Esophagus muscularis mucosa (tissue), 3 donors: Measurements from ENCODE around the gene CAPN1.

Experiments used
- CTCF ChIP-seq, 3 experiments: fragments of 200-600 bp in 2 of 3; fragments of 450-650 bp in 1 of 3; sonication (generic) in 2 of 3; IDR thresholded peaks; one replicate each; pipeline ENCODE4 v1.5.1; 2017 to 2019; ENCODE audit warnings: antibody characterized with exemption in 3 of 3, mild to moderate bottlenecking in 2 of 3, moderate library complexity in 1 of 3
- POLR2A ChIP-seq: fragments of 450-650 bp; IDR thresholded peaks from one replicate; pipeline ENCODE4 v1.6.1; 2017; ENCODE audit warnings: antibody characterized with exemption, moderate library complexity, mild to moderate bottlenecking, low read depth

GRCh38 chr11:65159012-65159411 is 22.7 kb upstream of the CAPN1 start:
- no peak for TF ChIP-seq POLR2A
- TF ChIP-seq CTCF (IDR thresholded peaks at IDR 0.05) = no peak
